Activated B cell treated with CpG ODN at 0.5 μM for 24 hours (primary cell): ENCODE measurements around the gene CT55. TPM values are rescaled to one million over a fixed set of nuclear protein-coding genes. Genes with fewer than 3 reads are reported as not detected.
"Not testable (repeated sequence)": the region's sequence is repeated elsewhere in the genome, so short reads cannot be mapped to it uniquely, and the experiment has no call there.

ENCODE experiments used
- ATAC-seq: fragments of 200-7000 bp; cut with Tn5 transposase; one replicate; pipeline ENCODE4 v1.10.0; 2021; ENCODE audit warnings: low read depth, mild to moderate bottlenecking, moderate library complexity
- CTCF ChIA-PET: fragments of 350-600 bp; sonication (Branson Sonifier 250); formaldehyde crosslinking; loops from one replicate; lab custom pipeline; 2021; ENCODE audit warnings: antibody characterized with exemption; lab: Charles Lee
- POLR2A ChIA-PET: fragments of 350-600 bp; sonication (Branson Sonifier 250); formaldehyde crosslinking; loops from one replicate; lab custom pipeline; 2021; ENCODE audit warnings: antibody characterized with exemption; lab: Charles Lee
- DNase-seq: peaks from one replicate; pipeline ENCODE4 v3.0.0; 2022
- H3K27ac Mint-ChIP-seq: one replicate; pipeline ENCODE4 v1.8.0; 2020; ENCODE audit warnings: mixed read lengths
- H3K27me3 Mint-ChIP-seq: one replicate; pipeline ENCODE4 v1.8.0; 2021; ENCODE audit warnings: mixed read lengths
- H3K36me3 Mint-ChIP-seq: one replicate; pipeline ENCODE4 v1.8.0; 2021; ENCODE audit warnings: low read depth, mixed read lengths
- H3K4me1 Mint-ChIP-seq: one replicate; pipeline ENCODE4 v1.8.0; 2021; ENCODE audit warnings: mixed read lengths
- H3K4me3 Mint-ChIP-seq: one replicate; pipeline ENCODE4 v1.8.0; 2020; ENCODE audit warnings: mild to moderate bottlenecking, mixed read lengths
- H3K9me3 Mint-ChIP-seq: one replicate; pipeline ENCODE4 v1.8.0; 2020; ENCODE audit warnings: mixed read lengths
- intact Hi-C: fragments of 100-400 bp; cut with micrococcal nuclease; formaldehyde crosslinking; loops from one replicate; pipeline ENCODE4 v1.15.1; 2024
- total RNA-seq: library from RNA; stranded (reverse); gene quantifications from 2 replicates; pipeline ENCODE4 v1.2.3, GENCODE V29; 2022
- TF ChIP-seq, protein P1 (sequence below): fragments of 200-600 bp; IDR thresholded peaks from one replicate; pipeline ENCODE4 v1.8.0; 2022; ENCODE audit warnings: antibody characterized with exemption, mild to moderate bottlenecking

The CT55 gene
- total RNA-seq, 1 donor from 2014 or later = not detected

DNA sequence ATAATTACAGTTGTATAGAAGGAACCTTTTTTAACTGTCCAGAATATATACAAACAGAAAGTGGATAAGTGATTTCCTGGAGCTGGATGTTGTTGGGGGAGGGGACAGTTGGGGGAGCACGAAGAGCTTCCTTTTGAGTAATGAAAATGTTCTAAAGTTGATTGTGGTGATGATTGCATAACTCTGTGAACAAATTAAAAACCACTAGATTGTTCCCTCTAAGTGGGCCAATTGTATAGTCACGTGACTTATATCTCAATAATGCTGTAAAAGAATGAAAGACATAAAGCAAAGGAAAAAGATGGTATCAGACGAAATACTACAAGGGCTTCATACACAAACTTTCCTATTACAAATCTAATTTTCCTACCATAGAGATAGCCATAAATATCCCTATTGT lies 2.7 kb downstream of the CT55 start:
- CTCF ChIA-PET = no interaction called here

DNA sequence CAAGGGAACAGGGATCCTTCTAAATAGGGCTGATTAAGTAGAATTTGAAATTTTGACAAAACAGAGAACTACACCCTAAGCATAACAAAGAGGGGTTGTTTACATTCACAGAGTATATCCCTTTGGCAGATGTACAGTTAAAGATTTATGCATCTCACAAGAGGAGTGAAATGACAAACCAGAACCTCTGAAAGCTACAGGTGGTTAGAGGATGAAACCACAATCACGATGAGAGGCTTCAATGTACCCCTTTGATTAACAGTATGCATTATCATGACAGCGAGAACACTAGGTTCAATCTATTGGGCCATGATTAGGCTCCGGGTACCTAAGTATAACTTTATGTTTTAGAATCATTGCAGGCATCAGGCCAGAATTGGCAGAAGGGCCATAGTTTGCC lies 16.5 kb downstream of the CT55 start:
- intact Hi-C loops, ATAC-seq, H3K4me3 Mint-ChIP-seq, H3K9me3 Mint-ChIP-seq, DNase-seq, H3K4me1 Mint-ChIP-seq, POLR2A ChIA-PET, CTCF ChIA-PET, H3K27me3 Mint-ChIP-seq, H3K27ac Mint-ChIP-seq, H3K36me3 Mint-ChIP-seq: not testable (repeated sequence)

More for the DNA sequence above, 2.7 kb downstream of the CT55 start:
- no peak for ATAC-seq
- no peaks in the 10 kb centered on the region for H3K9me3 Mint-ChIP-seq
- H3K36me3 Mint-ChIP-seq = no peaks in the 10 kb centered on the region
- DNase-seq = no peak
- POLR2A ChIA-PET = no interaction called here
- TF ChIP-seq, protein P1, sequence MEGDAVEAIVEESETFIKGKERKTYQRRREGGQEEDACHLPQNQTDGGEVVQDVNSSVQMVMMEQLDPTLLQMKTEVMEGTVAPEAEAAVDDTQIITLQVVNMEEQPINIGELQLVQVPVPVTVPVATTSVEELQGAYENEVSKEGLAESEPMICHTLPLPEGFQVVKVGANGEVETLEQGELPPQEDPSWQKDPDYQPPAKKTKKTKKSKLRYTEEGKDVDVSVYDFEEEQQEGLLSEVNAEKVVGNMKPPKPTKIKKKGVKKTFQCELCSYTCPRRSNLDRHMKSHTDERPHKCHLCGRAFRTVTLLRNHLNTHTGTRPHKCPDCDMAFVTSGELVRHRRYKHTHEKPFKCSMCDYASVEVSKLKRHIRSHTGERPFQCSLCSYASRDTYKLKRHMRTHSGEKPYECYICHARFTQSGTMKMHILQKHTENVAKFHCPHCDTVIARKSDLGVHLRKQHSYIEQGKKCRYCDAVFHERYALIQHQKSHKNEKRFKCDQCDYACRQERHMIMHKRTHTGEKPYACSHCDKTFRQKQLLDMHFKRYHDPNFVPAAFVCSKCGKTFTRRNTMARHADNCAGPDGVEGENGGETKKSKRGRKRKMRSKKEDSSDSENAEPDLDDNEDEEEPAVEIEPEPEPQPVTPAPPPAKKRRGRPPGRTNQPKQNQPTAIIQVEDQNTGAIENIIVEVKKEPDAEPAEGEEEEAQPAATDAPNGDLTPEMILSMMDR = no peak
- H3K27ac Mint-ChIP-seq = no peak overlapping the region
- intact Hi-C loops = no loop called here
- no peaks in the 10 kb centered on the region for H3K27me3 Mint-ChIP-seq
- H3K4me1 Mint-ChIP-seq = no peaks in the 10 kb centered on the region
- H3K4me3 Mint-ChIP-seq = no peak overlapping the region

DNA sequence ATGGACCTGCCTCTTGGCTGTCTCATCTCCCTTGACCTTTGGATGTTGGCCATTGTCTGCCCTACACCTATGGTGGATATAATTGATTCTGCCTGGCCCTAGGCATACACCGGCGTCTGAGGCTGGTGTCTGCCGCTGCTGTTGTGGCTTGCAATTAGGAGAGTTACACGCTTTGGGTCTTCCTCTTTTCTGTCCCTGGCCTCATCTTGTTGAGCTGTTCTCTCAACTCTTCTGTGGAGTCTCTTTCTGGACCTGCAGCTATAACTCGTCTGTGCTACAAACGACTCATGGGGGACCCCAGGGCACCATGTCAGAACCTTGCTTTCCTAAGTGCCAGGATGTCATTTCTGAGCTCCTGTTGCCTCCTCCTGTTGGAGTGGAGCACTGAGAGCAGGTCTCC lies 45.1 kb downstream of the CT55 start:
- peak; percentile 31 for ATAC-seq
- H3K27ac Mint-ChIP-seq, H3K36me3 Mint-ChIP-seq, H3K27me3 Mint-ChIP-seq, POLR2A ChIA-PET, intact Hi-C loops, H3K4me1 Mint-ChIP-seq, CTCF ChIA-PET, DNase-seq, H3K4me3 Mint-ChIP-seq, H3K9me3 Mint-ChIP-seq: not testable (repeated sequence)

DNA sequence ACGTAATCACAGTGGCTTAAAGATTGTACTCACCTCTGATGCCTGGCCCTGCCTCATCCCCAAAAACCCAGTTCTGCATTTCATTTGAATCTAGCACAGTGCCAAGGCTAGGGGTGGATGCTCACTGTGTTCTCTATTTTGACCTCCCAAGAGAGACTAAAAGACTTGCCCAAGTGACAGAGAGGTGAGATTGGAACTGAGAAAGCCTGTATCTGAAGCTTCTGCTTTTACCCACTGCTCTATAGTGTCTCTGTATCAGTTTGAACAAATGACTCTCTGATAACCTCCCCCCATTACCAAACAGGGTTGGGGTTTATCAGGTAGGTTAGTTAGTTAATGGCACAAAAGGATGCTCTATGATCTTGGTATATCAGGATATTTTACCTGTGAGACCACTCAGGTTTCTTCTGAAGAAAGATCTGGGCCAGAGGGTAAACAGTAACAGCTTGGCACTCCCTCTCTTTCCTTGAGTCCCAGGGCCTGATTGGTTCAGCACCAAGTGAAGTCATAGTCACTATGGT lies 51.1 kb downstream of the CT55 start, which contains the start of gene ETDB:
TSS of gene ETDB (minus strand) at position 471 of the 521 bp plus-strand sequence. CDS start 1,265 bp downstream, outside the sequence.
- CTCF ChIA-PET, intact Hi-C loops, DNase-seq, H3K4me1 Mint-ChIP-seq, H3K4me3 Mint-ChIP-seq, POLR2A ChIA-PET, H3K36me3 Mint-ChIP-seq, H3K27me3 Mint-ChIP-seq, H3K27ac Mint-ChIP-seq, H3K9me3 Mint-ChIP-seq: not testable (repeated sequence)
- peak; percentile 57 for ATAC-seq

DNA sequence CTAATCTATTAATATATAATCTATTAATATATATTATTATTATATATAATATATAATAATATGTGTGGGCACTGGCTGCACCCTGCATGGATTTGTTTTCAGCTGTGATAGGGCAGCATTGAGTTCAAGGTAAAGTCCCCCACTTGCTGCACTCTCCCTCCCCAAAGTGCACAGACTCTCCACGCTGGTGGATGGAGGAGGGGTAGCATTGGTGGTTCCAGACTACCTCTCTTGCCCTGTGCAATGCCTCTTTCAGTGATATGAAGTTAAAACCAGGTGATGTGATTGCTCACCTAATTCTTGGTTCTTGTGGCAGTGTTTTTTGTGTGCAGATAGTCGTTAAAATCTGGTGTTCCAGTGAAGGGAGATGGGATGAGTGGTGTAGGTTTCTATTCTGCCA lies 55.1 kb downstream of the CT55 start:
- H3K4me3 Mint-ChIP-seq, H3K36me3 Mint-ChIP-seq, ATAC-seq, H3K9me3 Mint-ChIP-seq, H3K27me3 Mint-ChIP-seq, CTCF ChIA-PET, POLR2A ChIA-PET, DNase-seq, H3K27ac Mint-ChIP-seq: not testable (repeated sequence)
- intact Hi-C loops = loop anchor here (10.0 kb wide), 1 partner anchor 359 kb away; no protein-coding TSS in a partner anchor
- peaks cover 10% of the 10 kb centered on the region for H3K4me1 Mint-ChIP-seq

DNA sequence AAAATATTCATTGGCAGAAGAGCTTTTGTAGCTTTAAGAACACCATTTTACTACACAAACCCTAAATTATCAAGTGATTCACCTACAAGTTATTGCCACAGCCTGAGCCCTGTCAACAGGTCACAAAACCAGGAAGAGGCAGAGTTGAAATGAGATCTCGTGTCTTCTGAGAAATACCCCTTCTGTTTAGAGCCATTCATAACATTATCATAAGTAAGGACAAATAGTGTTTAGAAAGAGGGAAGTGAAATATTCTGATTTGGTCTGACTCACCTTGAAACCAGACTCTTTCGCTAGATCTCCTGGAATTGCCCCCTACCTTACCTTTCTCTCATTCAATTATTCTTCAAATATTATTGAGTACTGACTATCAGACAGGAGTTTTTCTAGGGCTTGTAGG lies 56.8 kb downstream of the CT55 start:
- Mint-ChIP-seq H3K4me1 (peaks cover 11% of the 10 kb centered on the region), H3K9me3 (no peaks in the 10 kb centered on the region), H3K27ac (no peak overlapping the region), H3K27me3 (peaks cover 2% of the 10 kb centered on the region), H3K36me3 (no peaks in the 10 kb centered on the region), H3K4me3 (no peak overlapping the region)
- TF ChIP-seq, protein P1 = no peak
- intact Hi-C loops = loop anchor here (10.0 kb wide), 1 partner anchor 360 kb away; no protein-coding TSS in a partner anchor
- DNase-seq = no peak
- ChIA-PET POLR2A (no interaction called here), CTCF (no interaction called here)
- peak; percentile 92 for ATAC-seq

DNA sequence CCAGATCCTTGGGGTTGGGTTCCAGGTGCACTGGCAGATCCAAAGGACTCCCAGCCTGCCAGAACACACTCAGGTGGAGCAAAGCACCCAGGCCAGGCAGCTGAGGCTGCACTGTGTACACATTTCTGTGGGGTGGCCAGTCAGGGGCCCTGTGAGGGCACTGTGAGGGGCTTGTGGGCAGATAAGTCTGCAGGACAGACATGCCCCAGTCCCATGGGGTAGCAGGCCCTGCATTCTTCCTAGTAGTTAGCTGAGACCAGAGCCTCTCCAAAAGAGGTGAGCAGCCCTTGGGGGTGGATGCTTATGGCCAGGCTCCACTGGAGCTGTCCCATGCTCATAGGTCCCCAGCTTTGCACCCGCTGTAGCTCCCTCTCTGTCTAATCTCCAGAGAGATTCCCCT lies 58.5 kb downstream of the CT55 start:
- DNase-seq (no peak), ATAC-seq (no peak)
- POLR2A ChIA-PET = no interaction called here
- TF ChIP-seq, protein P1 = no peak
- no peak overlapping the region for H3K27ac Mint-ChIP-seq
- H3K4me1 Mint-ChIP-seq = peaks cover 11% of the 10 kb centered on the region
- H3K4me3 Mint-ChIP-seq = no peak overlapping the region
- intact Hi-C loops = loop anchor here (10.0 kb wide), 1 partner anchor 362 kb away; no protein-coding TSS in a partner anchor
- peaks cover 13% of the 10 kb centered on the region for H3K27me3 Mint-ChIP-seq
- CTCF ChIA-PET = interaction anchor here (1.7 to 3.4 kb wide), 2 partner anchors 26 to 74 kb away, joined by 6 to 29 read pairs; no protein-coding TSS in a partner anchor
- H3K36me3 Mint-ChIP-seq = no peaks in the 10 kb centered on the region
- no peaks in the 10 kb centered on the region for H3K9me3 Mint-ChIP-seq
